WTC11 (cell line): ENCODE measurements around the gene LDHD. TPM values are rescaled to one million over a fixed set of nuclear protein-coding genes. Genes with fewer than 3 reads are reported as not detected.

Experiments
- ATAC-seq: fragments of 200-7000 bp; cut with Tn5 transposase; 2 replicates; pipeline ENCODE4 v1.10.0; 2021; ENCODE audit warnings: mild to moderate bottlenecking, moderate library complexity
- CTCF ChIA-PET: fragments of 300-600 bp; sonication (Branson Sonifier 250); formaldehyde crosslinking; loops from one replicate; lab custom pipeline; 2021; ENCODE audit warnings: antibody characterized with exemption; lab: Charles Lee
- POLR2A ChIA-PET: fragments of 350-600 bp; sonication (Branson Sonifier 250); formaldehyde crosslinking; loops from one replicate; lab custom pipeline; 2021; ENCODE audit warnings: antibody characterized with exemption; lab: Charles Lee
- DNase-seq: peaks from one replicate; pipeline ENCODE4 v3.0.0; 2021; ENCODE audit warnings: low spot score
- H3K27ac Mint-ChIP-seq: 2 replicates; pipeline ENCODE4 v1.8.0; 2021; ENCODE audit warnings: mixed read lengths
- H3K27me3 Mint-ChIP-seq: 2 replicates; pipeline ENCODE4 v1.8.0; 2021; ENCODE audit warnings: low read depth, mild to moderate bottlenecking, moderate library complexity, mixed read lengths
- H3K36me3 Mint-ChIP-seq: 2 replicates; pipeline ENCODE4 v1.8.0; 2021; ENCODE audit warnings: mixed read lengths
- H3K4me1 Mint-ChIP-seq: 2 replicates; pipeline ENCODE4 v1.8.0; 2022; ENCODE audit warnings: mixed read lengths
- H3K4me3 Mint-ChIP-seq: 2 replicates; pipeline ENCODE4 v1.8.0; 2021; ENCODE audit warnings: mild to moderate bottlenecking, moderate library complexity, mixed read lengths
- H3K9me3 Mint-ChIP-seq: 2 replicates; pipeline ENCODE4 v1.8.0; 2021; ENCODE audit warnings: mixed read lengths
- ETV6 ChIP-seq: sonication (generic); formaldehyde crosslinking; IDR thresholded peaks from 2 replicates; pipeline ENCODE4 v1.8.1; 2022; ENCODE audit warnings: mild to moderate bottlenecking, missing genetic modification reagents
- ZNF138 ChIP-seq: sonication (generic); formaldehyde crosslinking; conservative IDR thresholded peaks from 2 replicates; pipeline ENCODE4 v1.8.1; 2022; ENCODE audit warnings: mild to moderate bottlenecking, moderate library complexity, missing genetic modification reagents
- ZNF396 ChIP-seq: fragments of 250-450 bp; sonication (Bioruptor Pico); IDR thresholded peaks from 2 replicates; pipeline ENCODE4 v1.8.0; 2021; ENCODE audit warnings: mild to moderate bottlenecking, moderate library complexity, borderline replicate concordance
- total RNA-seq: library from RNA; stranded (reverse); gene quantifications from 3 replicates; pipeline ENCODE4 v1.2.3, GENCODE V29; 2021

Gene LDHD
- total RNA-seq, 1 experiment from 2014 or later, result 12.3 TPM

GRCh38 chr16:75062135-75062975, 54.2 kb downstream of the LDHD start:
- TF ChIP-seq ZNF396 (CRISPR knock-in tag), result no peak
- TF ChIP-seq ZNF138 (CRISPR knock-in tag), result no peak
- TF ChIP-seq ETV6 (CRISPR knock-in tag), result no peak
- TF ChIP-seq, all 79 proteins: peak for 0
- ATAC-seq (peak; percentile 21; the same call in 1 of the 2 replicates), DNase-seq (no peak)
- Mint-ChIP-seq H3K27ac (peak overlapping the region; percentile 26; the same call in 1 of the 2 replicates), H3K27me3 (no peaks in the 10 kb centered on the region), H3K4me3 (no peak overlapping the region), H3K4me1 (peaks cover 43% of the 10 kb centered on the region), H3K36me3 (no peaks in the 10 kb centered on the region), H3K9me3 (no peaks in the 10 kb centered on the region)
- ChIA-PET CTCF (interaction anchor here (0.5 to 2.5 kb wide), 25 partner anchors 10 to 556 kb away, joined by 3 to 20 read pairs (median 4); partner anchors contain the start of genes WDR59 and ZNRF1), POLR2A (no interaction called here)

Other genes starting within 250 kb of the LDHD start
- gene WDR59, start 131.7 kb downstream of the LDHD start, total RNA-seq, result 100 to 111 TPM (median 102 TPM) in 3 replicates
- gene ZNRF1, start 117.8 kb downstream of the LDHD start, total RNA-seq, result 44.3 to 47.6 TPM (median 46.5 TPM) in 3 replicates
- 9.7 to 11.7 TPM (median 10.3 TPM) in 3 replicates for gene ZFP1, start 31.7 kb upstream of the LDHD start, total RNA-seq
- gene CTRB2, start 90.4 kb upstream of the LDHD start, total RNA-seq, result 5.8 to 11.8 TPM (median 6.8 TPM) in 3 replicates
- 3.9 to 5.7 TPM (median 5.7 TPM) in 3 replicates for gene CTRB1, start 102.2 kb upstream of the LDHD start, total RNA-seq
- gene BCAR1, start 134.8 kb upstream of the LDHD start, total RNA-seq, result 87.3 to 95.6 TPM (median 88.6 TPM) in 3 replicates